RWPE2 (cell line): ENCODE results near the gene FXYD2.
A peak's percentile ranks its signal among the peaks of the same experiment; 100 is the strongest.

Experiments used
- ATAC-seq: fragments of 200-7000 bp; cut with Tn5 transposase; 3 replicates; pipeline ENCODE4 v1.9.1; 2021; ENCODE audit warnings: low read depth
- DNase-seq: peaks from one replicate; pipeline ENCODE4 v3.0.0-alpha.2; 2020; ENCODE audit warnings: low spot score
- H3K27ac ChIP-seq: fragments of 450-650 bp; 2 replicates; pipeline ENCODE4 v1.5.1; 2017; ENCODE audit warnings: mild to moderate bottlenecking; ENCODE audit not compliant: poor library complexity, severe bottlenecking
- H3K27me3 ChIP-seq: fragments of 250-450 bp; sonication (Bioruptor Pico); 2 replicates; pipeline ENCODE4 v1.5.1; 2021; ENCODE audit warnings: mild to moderate bottlenecking, moderate library complexity; ENCODE audit not compliant: insufficient read depth, poor library complexity, severe bottlenecking
- H3K36me3 ChIP-seq: fragments of 250-450 bp; sonication (Bioruptor Pico); 2 replicates; pipeline ENCODE4 v1.5.1; 2020; ENCODE audit warnings: low read depth, mild to moderate bottlenecking, moderate library complexity
- H3K4me1 ChIP-seq: fragments of 250-450 bp; sonication (Bioruptor Pico); 2 replicates; pipeline ENCODE4 v1.5.1; 2021; ENCODE audit warnings: mild to moderate bottlenecking, moderate library complexity; ENCODE audit not compliant: insufficient read depth, poor library complexity, severe bottlenecking
- H3K4me3 ChIP-seq: fragments of 250-450 bp; sonication (Bioruptor Pico); 2 replicates; pipeline ENCODE4 v1.5.1; 2021; ENCODE audit warnings: mild to moderate bottlenecking, moderate library complexity; ENCODE audit not compliant: severe bottlenecking
- H3K9me3 ChIP-seq: fragments of 250-450 bp; sonication (Bioruptor Pico); 2 replicates; pipeline ENCODE4 v1.5.1; 2021; ENCODE audit warnings: mild to moderate bottlenecking, moderate library complexity; ENCODE audit not compliant: severe bottlenecking
- CTCF ChIP-seq: fragments of 450-650 bp; IDR thresholded peaks from one replicate; pipeline ENCODE4 v1.5.1; 2017; ENCODE audit warnings: mild to moderate bottlenecking, moderate library complexity; ENCODE audit not compliant: poor library complexity, severe bottlenecking

Gene FXYD2

GRCh38 chr11:117822074-117823033 is 2.2 kb downstream of the FXYD2 start:
- Histone ChIP-seq H3K9me3 (no peaks in the 10 kb centered on the region), H3K36me3 (no peaks in the 10 kb centered on the region), H3K27ac (no peak overlapping the region), H3K27me3 (no peaks in the 10 kb centered on the region), H3K4me3 (no peak overlapping the region), H3K4me1 (peaks cover 5% of the 10 kb centered on the region)
- ATAC-seq (no peak), DNase-seq (peak; percentile 61)
- TF ChIP-seq CTCF: peak; percentile 39

- ATAC-seq (no peak), DNase-seq (peak; percentile 31)
- no peaks in the 10 kb centered on the region for H3K36me3 ChIP-seq
- no peak overlapping the region for H3K27ac ChIP-seq
- H3K4me3 ChIP-seq: no peak overlapping the region
- peaks cover 5% of the 10 kb centered on the region for H3K4me1 ChIP-seq
- no peaks in the 10 kb centered on the region for H3K27me3 ChIP-seq
- TF ChIP-seq CTCF: no peak
- no peaks in the 10 kb centered on the region for H3K9me3 ChIP-seq
Observed at GRCh38 chr11:117821431-117821830, 3.1 kb downstream of the FXYD2 start.

- H3K27ac ChIP-seq: no peak overlapping the region
- TF ChIP-seq CTCF: no peak
- no peak for ATAC-seq
Observed at GRCh38 chr11:117820516-117820915, 4.0 kb downstream of the FXYD2 start.

GRCh38 chr11:117820071-117820470 is 4.5 kb downstream of the FXYD2 start:
- no peak for DNase-seq
- Histone ChIP-seq H3K36me3 (no peaks in the 10 kb centered on the region), H3K27ac (no peak overlapping the region), H3K9me3 (no peaks in the 10 kb centered on the region), H3K27me3 (no peaks in the 10 kb centered on the region), H3K4me3 (no peak overlapping the region), H3K4me1 (peaks cover 5% of the 10 kb centered on the region)
- no peak for TF ChIP-seq CTCF
- no peak for ATAC-seq

More at GRCh38 chr11:117820516-117820915, 4.0 kb downstream of the FXYD2 start:
- Histone ChIP-seq H3K36me3 (no peaks in the 10 kb centered on the region), H3K27me3 (no peaks in the 10 kb centered on the region), H3K9me3 (no peaks in the 10 kb centered on the region), H3K4me1 (peaks cover 5% of the 10 kb centered on the region), H3K4me3 (no peak overlapping the region)
- DNase-seq: peak; percentile 16
